Measurements from ENCODE around the gene FYCO1. TPM values are rescaled to one million over a fixed set of nuclear protein-coding genes. Genes with fewer than 3 reads are reported as not detected.

The FYCO1 gene
- total and polyA plus RNA-seq, 10 donors = 5.2 to 40.1 (median 30.5) TPM

GRCh38 chr3:46022909-46023785 lies 27.5 kb upstream of the FYCO1 start:
- Histone ChIP-seq H3K36me3 (no peaks in the 10 kb centered on the region), H3K27me3 (replicated peaks in 1 of 7) (no peaks in the 10 kb centered on the region), H3K9me3 (peaks cover 4 to 19% (median 10%) of the 10 kb centered on the region in 8 donors), H3K4me3 (no peak overlapping the region), H3K27ac (no peak overlapping the region), H3K4me1 (no peaks in the 10 kb centered on the region)
- intact Hi-C loops (cut with DNase I; ENCODE audit: low total_unique reads) = no loop called here
- no peak for TF ChIP-seq POLR2AphosphoS5 (IDR thresholded peaks at IDR 0.05)
- 89 to 95% (median 92%) methylated on average over 33 to 34 of the region's 34 CpGs for WGBS, 5 donors
- DNase-seq = no peak

- DNase-seq = no peak
- WGBS, 5 donors = 93 to 99% (median 98%) methylated on average over 8 of the region's 8 CpGs
Measured at GRCh38 chr3:46021516-46021915, 25.9 kb upstream of the FYCO1 start.

GRCh38 chr3:46020766-46021510 lies 25.3 kb upstream of the FYCO1 start:
- Histone ChIP-seq H3K9me3 (no peaks in the 10 kb centered on the region), H3K4me1 (no peaks in the 10 kb centered on the region), H3K27me3 (replicated peaks in 1 of 7) (no peaks in the 10 kb centered on the region), H3K27ac (no peak overlapping the region), H3K36me3 (no peaks in the 10 kb centered on the region), H3K4me3 (no peak overlapping the region)
- DNase-seq = no peak
- WGBS, 5 donors = 95 to 96% (median 96%) methylated on average over 35 to 37 of the region's 37 CpGs
- no peak for TF ChIP-seq POLR2AphosphoS5 (IDR thresholded peaks at IDR 0.05)
- TF ChIP-seq POLR2A (IDR thresholded peaks at IDR 0.05) = no peak
- TF ChIP-seq CTCF (IDR thresholded peaks at IDR 0.05 in 8 of 11, conservative IDR thresholded peaks at IDR 0.05 in 3 of 11) = no peak
- intact Hi-C loops (cut with DNase I; ENCODE audit: low total_unique reads) = no loop called here

More at GRCh38 chr3:46021516-46021915, 25.9 kb upstream of the FYCO1 start:
- Histone ChIP-seq H3K9me3 (peaks cover 0 to 2% (median 0%) of the 10 kb centered on the region in 8 donors), H3K36me3 (no peaks in the 10 kb centered on the region), H3K27me3 (replicated peaks in 1 of 7) (no peaks in the 10 kb centered on the region), H3K4me3 (no peak overlapping the region), H3K27ac (no peak overlapping the region), H3K4me1 (no peaks in the 10 kb centered on the region)
- TF ChIP-seq POLR2A (IDR thresholded peaks at IDR 0.05) = no peak
- TF ChIP-seq POLR2AphosphoS5 (IDR thresholded peaks at IDR 0.05) = no peak
- no peak for TF ChIP-seq CTCF (IDR thresholded peaks at IDR 0.05 in 8 of 11, conservative IDR thresholded peaks at IDR 0.05 in 3 of 11)
- intact Hi-C loops (cut with DNase I; ENCODE audit: low total_unique reads) = no loop called here

GRCh38 chr3:46019707-46020106 lies 24.1 kb upstream of the FYCO1 start:
- H3K27ac ChIP-seq = no peak overlapping the region
- H3K27me3 ChIP-seq (replicated peaks in 1 of 7) = no peaks in the 10 kb centered on the region
- intact Hi-C loops (cut with DNase I; ENCODE audit: low total_unique reads) = no loop called here
- no peak overlapping the region for H3K4me3 ChIP-seq
- no peaks in the 10 kb centered on the region for H3K36me3 ChIP-seq
- DNase-seq = no peak
- 84 to 97% (median 93%) methylated on average over 1 of the region's 1 CpG for WGBS, 5 donors
- no peaks in the 10 kb centered on the region for H3K9me3 ChIP-seq
- TF ChIP-seq POLR2AphosphoS5 (IDR thresholded peaks at IDR 0.05) (no peak), CTCF (IDR thresholded peaks at IDR 0.05 in 8 of 11, conservative IDR thresholded peaks at IDR 0.05 in 3 of 11) (no peak), POLR2A (IDR thresholded peaks at IDR 0.05) (no peak)
- no peaks in the 10 kb centered on the region for H3K4me1 ChIP-seq
